ENCODE results near the gene ALDH18A1.

The ALDH18A1 gene

GRCh38 chr10:95574649-95575365 lies 81.7 kb downstream of the ALDH18A1 start:
- no peak for TF ChIP-seq CTCF (IDR thresholded peaks at IDR 0.05; ENCODE audit: low read length, missing control alignments)
- no peak for DNase-seq (ENCODE audit: low read depth)
- H3K4me3 ChIP-seq (replicated peaks; ENCODE audit: low read depth, low read length): no peak overlapping the region

GRCh38 chr10:95573964-95574604 lies 82.4 kb downstream of the ALDH18A1 start:
- TF ChIP-seq CTCF (IDR thresholded peaks at IDR 0.05; ENCODE audit: low read length, missing control alignments): no peak
- DNase-seq (ENCODE audit: low read depth): no peak

GRCh38 chr10:95573527-95573926 lies 83.0 kb downstream of the ALDH18A1 start:
- no peak for DNase-seq (ENCODE audit: low read depth)
- TF ChIP-seq CTCF (IDR thresholded peaks at IDR 0.05; ENCODE audit: low read length, missing control alignments): no peak
- H3K4me3 ChIP-seq (replicated peaks; ENCODE audit: low read depth, low read length): no peak overlapping the region

More at GRCh38 chr10:95573964-95574604, 82.4 kb downstream of the ALDH18A1 start:
- H3K4me3 ChIP-seq (replicated peaks; ENCODE audit: low read depth, low read length): no peak overlapping the region

- H3K4me3 ChIP-seq (replicated peaks; ENCODE audit: low read depth, low read length): no peak overlapping the region
- DNase-seq (ENCODE audit: low read depth): no peak
Observed at GRCh38 chr10:95572131-95572820, 84.2 kb downstream of the ALDH18A1 start.

GRCh38 chr10:95571390-95571789 lies 85.1 kb downstream of the ALDH18A1 start:
- H3K4me3 ChIP-seq (replicated peaks; ENCODE audit: low read depth, low read length): no peak overlapping the region
- TF ChIP-seq CTCF (IDR thresholded peaks at IDR 0.05; ENCODE audit: low read length, missing control alignments): no peak
- no peak for DNase-seq (ENCODE audit: low read depth)

More at GRCh38 chr10:95572131-95572820, 84.2 kb downstream of the ALDH18A1 start:
- TF ChIP-seq CTCF (IDR thresholded peaks at IDR 0.05; ENCODE audit: low read length, missing control alignments): no peak

GRCh38 chr10:95569368-95569767 lies 87.1 kb downstream of the ALDH18A1 start:
- TF ChIP-seq CTCF (IDR thresholded peaks at IDR 0.05; ENCODE audit: low read length, missing control alignments): no peak
- DNase-seq (ENCODE audit: low read depth): peak; percentile 42
- no peak overlapping the region for H3K4me3 ChIP-seq (replicated peaks; ENCODE audit: low read depth, low read length)
